ENCODE data around the gene TAF10.

TAF10 gene

GRCh38 chr11:6583584-6583983 lies 28.4 kb downstream of the TAF10 start:
- no peak for DNase-seq (ENCODE audit: low spot score)

- DNase-seq (ENCODE audit: low spot score), result no peak
Measured at GRCh38 chr11:6579681-6580080, 32.3 kb downstream of the TAF10 start.

GRCh38 chr11:6578134-6578533 lies 33.9 kb downstream of the TAF10 start:
- no peak for DNase-seq (ENCODE audit: low spot score)

GRCh38 chr11:6576471-6577373 lies 35.3 kb downstream of the TAF10 start:
- DNase-seq (ENCODE audit: low spot score), result peak; percentile 77

GRCh38 chr11:6574816-6575715 lies 37.0 kb downstream of the TAF10 start:
- DNase-seq (ENCODE audit: low spot score), result no peak

- DNase-seq (ENCODE audit: low spot score), result peak; percentile 87
Measured at GRCh38 chr11:6572215-6572614, 39.8 kb downstream of the TAF10 start.

GRCh38 chr11:6571434-6572008 lies 40.5 kb downstream of the TAF10 start:
- no peak for DNase-seq (ENCODE audit: low spot score)

- no peak for DNase-seq (ENCODE audit: low spot score)
Measured at GRCh38 chr11:6570691-6571427, 41.2 kb downstream of the TAF10 start.

- no peak for DNase-seq (ENCODE audit: low spot score)
Measured at GRCh38 chr11:6569706-6570105, 42.3 kb downstream of the TAF10 start.

GRCh38 chr11:6568191-6568918 lies 43.7 kb downstream of the TAF10 start:
- peak; percentile 44 for DNase-seq (ENCODE audit: low spot score)

- no peak for DNase-seq (ENCODE audit: low spot score)
Measured at GRCh38 chr11:6567371-6567745, 44.7 kb downstream of the TAF10 start.

GRCh38 chr11:6566704-6567370 lies 45.2 kb downstream of the TAF10 start:
- no peak for DNase-seq (ENCODE audit: low spot score)

- no peak for DNase-seq (ENCODE audit: low spot score)
Measured at GRCh38 chr11:6565988-6566703, 45.9 kb downstream of the TAF10 start.

GRCh38 chr11:6565325-6565724 lies 46.7 kb downstream of the TAF10 start:
- no peak for DNase-seq (ENCODE audit: low spot score)

GRCh38 chr11:6563667-6564066 lies 48.3 kb downstream of the TAF10 start:
- DNase-seq (ENCODE audit: low spot score), result no peak

- no peak for DNase-seq (ENCODE audit: low spot score)
Measured at GRCh38 chr11:6563121-6563619, 48.8 kb downstream of the TAF10 start.

- DNase-seq (ENCODE audit: low spot score), result no peak
Measured at GRCh38 chr11:6561288-6561687, 50.7 kb downstream of the TAF10 start.

Measured in GM03348 (cell line).